ENCODE measurements around the gene ST6GALNAC3.
A peak's percentile ranks its signal among the peaks of the same experiment; 100 is the strongest.

The ST6GALNAC3 gene

GRCh38 chr1:76254104-76255030 is 179.8 kb downstream of the ST6GALNAC3 start:
- peak; percentile 23 to 65 (median 48) for DNase-seq

GRCh38 chr1:76256289-76257223 is 182.0 kb downstream of the ST6GALNAC3 start:
- DNase-seq: no peak

- DNase-seq: no peak
These were observed 183.3 kb downstream of the ST6GALNAC3 start for GRCh38 chr1:76257823-76258222.

- no peak for DNase-seq
These were observed 184.7 kb downstream of the ST6GALNAC3 start for GRCh38 chr1:76259270-76259669.

GRCh38 chr1:76260279-76260678 is 185.7 kb downstream of the ST6GALNAC3 start:
- DNase-seq: peak in 1 of 4 experiments; percentile 21

GRCh38 chr1:76262601-76263000 is 188.1 kb downstream of the ST6GALNAC3 start:
- DNase-seq: no peak

- DNase-seq: no peak
These were observed 190.1 kb downstream of the ST6GALNAC3 start for GRCh38 chr1:76264642-76265041.

GRCh38 chr1:76266762-76267161 is 192.2 kb downstream of the ST6GALNAC3 start:
- no peak for DNase-seq

GRCh38 chr1:76267631-76268030 is 193.1 kb downstream of the ST6GALNAC3 start:
- peak in 1 of 4 experiments; percentile 3 for DNase-seq

- DNase-seq: no peak
These were observed 193.8 kb downstream of the ST6GALNAC3 start for GRCh38 chr1:76268341-76268740.

GRCh38 chr1:76269155-76269554 is 194.6 kb downstream of the ST6GALNAC3 start:
- DNase-seq: peak; percentile 30 to 66 (median 53)

GRCh38 chr1:76274302-76274701 is 199.8 kb downstream of the ST6GALNAC3 start:
- no peak for DNase-seq

- no peak for DNase-seq
These were observed 200.2 kb downstream of the ST6GALNAC3 start for GRCh38 chr1:76274718-76275117.

- DNase-seq: no peak
These were observed 204.2 kb downstream of the ST6GALNAC3 start for GRCh38 chr1:76278711-76279100.

GRCh38 chr1:76279101-76279748 is 204.7 kb downstream of the ST6GALNAC3 start:
- DNase-seq: no peak

GRCh38 chr1:76281306-76281705 is 206.8 kb downstream of the ST6GALNAC3 start:
- DNase-seq: no peak

GRCh38 chr1:76284842-76285241 is 210.3 kb downstream of the ST6GALNAC3 start:
- DNase-seq: no peak

GRCh38 chr1:76285578-76286135 is 211.1 kb downstream of the ST6GALNAC3 start:
- no peak for DNase-seq

GRCh38 chr1:76287917-76288316 is 213.4 kb downstream of the ST6GALNAC3 start:
- no peak for DNase-seq

GRCh38 chr1:76288758-76289483 is 214.4 kb downstream of the ST6GALNAC3 start:
- DNase-seq: no peak

GRCh38 chr1:76289692-76290091 is 215.1 kb downstream of the ST6GALNAC3 start:
- no peak for DNase-seq

GRCh38 chr1:76290271-76290670 is 215.7 kb downstream of the ST6GALNAC3 start:
- DNase-seq: no peak
